ENCODE measurements around the gene PRR19.

DNA sequence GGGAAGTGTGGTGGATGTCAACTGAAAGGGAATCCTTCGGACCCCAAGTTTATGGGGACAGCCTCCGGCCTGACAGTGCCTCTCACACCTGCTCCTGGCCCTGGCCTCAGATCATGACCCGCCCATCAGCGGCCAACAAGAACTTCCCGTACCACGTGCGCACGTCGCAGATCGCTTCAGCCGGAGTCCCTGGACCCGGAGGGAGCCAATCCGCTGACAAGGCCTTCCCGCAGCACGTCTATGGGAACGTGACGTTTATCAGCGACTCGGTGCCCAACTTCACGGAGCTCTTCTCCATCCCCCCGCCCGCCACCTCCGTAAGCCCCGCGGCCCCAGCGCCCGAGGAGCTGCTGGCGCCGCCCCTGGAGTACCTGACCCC is 21.5 kb downstream of the PRR19 start:
- TF ChIP-seq ZBTB33 (IDR thresholded peaks at IDR 0.05; ENCODE audit: extremely low read depth, insufficient replicate concordance, low read length) = no peak
- no peak for TF ChIP-seq CTCF (IDR thresholded peaks at IDR 0.05 in 2 of 3, conservative IDR thresholded peaks at IDR 0.05 in 1 of 3; ENCODE audit: borderline replicate concordance in 1 of 3, insufficient read depth in 1 of 3, low read depth in 2 of 3, low read length in 2 of 3)
- no peak for TF ChIP-seq POLR2A (IDR thresholded peaks at IDR 0.05; ENCODE audit: borderline replicate concordance, extremely low read depth, insufficient read depth, insufficient read length)
- TF ChIP-seq RAD21 (IDR thresholded peaks at IDR 0.05; ENCODE audit: low read depth) = no peak
- TF ChIP-seq EZH2phosphoT487 (IDR thresholded peaks at IDR 0.05; ENCODE audit: borderline replicate concordance) = no peak
- TF ChIP-seq CEBPB (IDR thresholded peaks at IDR 0.05; ENCODE audit: low read depth) = no peak
- TF ChIP-seq CBX3 (IDR thresholded peaks at IDR 0.05; ENCODE audit: low read depth) = no peak
- no peak for TF ChIP-seq JUND (IDR thresholded peaks at IDR 0.05)
- no peak for TF ChIP-seq ELF1 (IDR thresholded peaks at IDR 0.05; ENCODE audit: borderline replicate concordance, low read depth)
- TF ChIP-seq EZH2 (IDR thresholded peaks at IDR 0.05) = no peak
- TF ChIP-seq TCF7L2 (IDR thresholded peaks at IDR 0.05; ENCODE audit: borderline replicate concordance, extremely low read depth, insufficient read depth, insufficient read length) = no peak

All from HCT116 (cell line).